ENCODE measurements around the gene CYP2U1. TPM values are rescaled to one million over a fixed set of nuclear protein-coding genes. Genes with fewer than 3 reads are reported as not detected.
"Not testable (repeated sequence)": the region's sequence is repeated elsewhere in the genome, so short reads cannot be mapped to it uniquely, and the experiment has no call there.

Gene CYP2U1
- total RNA-seq, 2 experiments from 2014 or later = 5.6 to 11.8 TPM

GRCh38 chr4:107966903-107967302 is 35.6 kb downstream of the CYP2U1 start:
- H3K4me1 ChIP-seq (ENCODE audit: insufficient read depth, low read length, poor library complexity, severe bottlenecking) = no peaks in the 10 kb centered on the region
- no peaks in the 10 kb centered on the region for H3K36me3 ChIP-seq (ENCODE audit: insufficient read depth, low read length)
- no peaks in the 10 kb centered on the region; the same call in 1 of the 2 replicates for H3K9me2 ChIP-seq (ENCODE audit: insufficient read depth, low read length)
- intact Hi-C loops (cut with micrococcal nuclease; ENCODE audit: unreplicated experiment) = no loop called here
- no peaks in the 10 kb centered on the region for H3K9me3 ChIP-seq (ENCODE audit: low read length)
- DNase-seq (ENCODE audit: low spot score) = no peak
- no peaks in the 10 kb centered on the region for H4K20me1 ChIP-seq (ENCODE audit: insufficient read depth, low read length)
- H3K27ac ChIP-seq (ENCODE audit: low read depth, low read length, poor library complexity, severe bottlenecking) = no peak overlapping the region
- TF ChIP-seq CTCF (conservative IDR thresholded peaks at IDR 0.05; ENCODE audit: low read length) (no peak), EZH2phosphoT487 (IDR thresholded peaks at IDR 0.05; ENCODE audit: borderline replicate concordance, low read depth, low read length) (no peak)
- no peak overlapping the region for H3K4me2 ChIP-seq (ENCODE audit: low read length)
- POLR2A ChIA-PET = no interaction called here
- CTCF ChIA-PET (ENCODE audit: unreplicated experiment) = no interaction called here
- H3K79me2 ChIP-seq (ENCODE audit: insufficient read depth, low read depth, low read length) = no peaks in the 10 kb centered on the region
- no TSS peak for BruUV-seq (replicated peaks)
- no peak overlapping the region for H2AFZ ChIP-seq (ENCODE audit: low read length)
- no peak overlapping the region for H3K4me3 ChIP-seq (ENCODE audit: low read depth, low read length, poor library complexity, severe bottlenecking)

GRCh38 chr4:107967519-107967918 is 36.2 kb downstream of the CYP2U1 start:
- H3K4me3 ChIP-seq (ENCODE audit: low read depth, low read length, poor library complexity, severe bottlenecking); DNase-seq (ENCODE audit: low spot score); H3K4me2 ChIP-seq (ENCODE audit: low read length); intact Hi-C loops (cut with micrococcal nuclease; ENCODE audit: unreplicated experiment); H3K9me3 ChIP-seq (ENCODE audit: low read length); CTCF ChIA-PET (ENCODE audit: unreplicated experiment); H4K20me1 ChIP-seq (ENCODE audit: insufficient read depth, low read length); H3K4me1 ChIP-seq (ENCODE audit: insufficient read depth, low read length, poor library complexity, severe bottlenecking); H3K27ac ChIP-seq (ENCODE audit: low read depth, low read length, poor library complexity, severe bottlenecking); H3K9me2 ChIP-seq (ENCODE audit: insufficient read depth, low read length); H2AFZ ChIP-seq (ENCODE audit: low read length); BruUV-seq (replicated peaks); H3K36me3 ChIP-seq (ENCODE audit: insufficient read depth, low read length); H3K79me2 ChIP-seq (ENCODE audit: insufficient read depth, low read depth, low read length); POLR2A ChIA-PET: not testable (repeated sequence)

GRCh38 chr4:107967921-107968320 is 36.6 kb downstream of the CYP2U1 start:
- CTCF ChIA-PET (ENCODE audit: unreplicated experiment) = not testable (repeated sequence)

More at GRCh38 chr4:107967921-107968320, 36.6 kb downstream of the CYP2U1 start:
- BruUV-seq (replicated peaks); H3K36me3 ChIP-seq (ENCODE audit: insufficient read depth, low read length); H3K9me3 ChIP-seq (ENCODE audit: low read length); H3K4me1 ChIP-seq (ENCODE audit: insufficient read depth, low read length, poor library complexity, severe bottlenecking); H3K27ac ChIP-seq (ENCODE audit: low read depth, low read length, poor library complexity, severe bottlenecking); intact Hi-C loops (cut with micrococcal nuclease; ENCODE audit: unreplicated experiment); H3K4me2 ChIP-seq (ENCODE audit: low read length); H2AFZ ChIP-seq (ENCODE audit: low read length); H3K4me3 ChIP-seq (ENCODE audit: low read depth, low read length, poor library complexity, severe bottlenecking); DNase-seq (ENCODE audit: low spot score); H3K79me2 ChIP-seq (ENCODE audit: insufficient read depth, low read depth, low read length); H3K9me2 ChIP-seq (ENCODE audit: insufficient read depth, low read length); POLR2A ChIA-PET; H4K20me1 ChIP-seq (ENCODE audit: insufficient read depth, low read length): not testable (repeated sequence)

All from OCI-LY7 (cell line).